NCI-H1105 (cell line): ENCODE data around the gene IPPK.

Source experiments
- DNase-seq: peaks from one replicate; lab custom pipeline; 2025; lab: John Stamatoyannopoulos, UW

Gene IPPK, protein sequence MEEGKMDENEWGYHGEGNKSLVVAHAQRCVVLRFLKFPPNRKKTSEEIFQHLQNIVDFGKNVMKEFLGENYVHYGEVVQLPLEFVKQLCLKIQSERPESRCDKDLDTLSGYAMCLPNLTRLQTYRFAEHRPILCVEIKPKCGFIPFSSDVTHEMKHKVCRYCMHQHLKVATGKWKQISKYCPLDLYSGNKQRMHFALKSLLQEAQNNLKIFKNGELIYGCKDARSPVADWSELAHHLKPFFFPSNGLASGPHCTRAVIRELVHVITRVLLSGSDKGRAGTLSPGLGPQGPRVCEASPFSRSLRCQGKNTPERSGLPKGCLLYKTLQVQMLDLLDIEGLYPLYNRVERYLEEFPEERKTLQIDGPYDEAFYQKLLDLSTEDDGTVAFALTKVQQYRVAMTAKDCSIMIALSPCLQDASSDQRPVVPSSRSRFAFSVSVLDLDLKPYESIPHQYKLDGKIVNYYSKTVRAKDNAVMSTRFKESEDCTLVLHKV

DNA sequence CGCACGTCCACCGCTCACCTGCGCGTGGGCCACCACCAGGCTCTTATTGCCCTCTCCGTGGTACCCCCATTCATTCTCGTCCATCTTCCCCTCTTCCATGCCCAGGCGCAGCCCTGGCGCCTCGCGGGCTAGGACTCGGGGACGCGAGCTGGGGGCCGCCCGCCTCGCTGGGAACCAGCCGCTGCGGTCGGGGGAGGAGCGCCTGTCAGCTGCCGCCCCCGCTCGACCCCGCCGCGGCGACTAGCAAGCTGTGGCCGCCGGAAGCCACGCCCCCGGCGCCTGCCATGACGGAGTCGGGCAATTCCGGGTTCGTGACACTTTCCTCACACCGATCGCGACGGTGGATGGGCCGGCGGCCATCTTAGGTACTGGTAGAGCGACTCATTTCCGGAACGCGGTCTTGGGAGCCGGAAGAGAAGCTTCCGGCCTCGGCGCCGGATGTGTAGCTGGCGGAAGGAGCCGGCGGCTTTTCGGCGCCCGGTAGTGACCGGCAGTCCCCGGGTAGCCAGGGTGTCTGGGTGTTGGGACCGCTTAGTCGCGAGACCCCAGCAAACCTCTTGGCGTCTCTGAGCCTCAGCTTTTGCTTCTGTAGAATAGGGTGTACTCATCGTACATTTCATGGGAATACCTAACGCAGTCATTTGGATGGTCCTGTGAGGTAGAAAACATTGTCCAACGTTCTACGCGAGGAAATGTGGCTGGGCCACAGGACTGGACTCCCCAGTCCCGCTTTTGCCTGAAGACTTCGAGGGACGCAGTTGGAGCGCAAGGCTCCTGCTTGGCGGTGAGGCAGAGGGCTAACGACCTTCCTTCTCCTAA lies at the start of gene IPPK:
Gene IPPK, minus strand, starts transcription at position 242 of the 819 bp plus-strand sequence. Its CDS starts 143 bp downstream, at position 99.
- peak; percentile 98 for DNase-seq

DNA sequence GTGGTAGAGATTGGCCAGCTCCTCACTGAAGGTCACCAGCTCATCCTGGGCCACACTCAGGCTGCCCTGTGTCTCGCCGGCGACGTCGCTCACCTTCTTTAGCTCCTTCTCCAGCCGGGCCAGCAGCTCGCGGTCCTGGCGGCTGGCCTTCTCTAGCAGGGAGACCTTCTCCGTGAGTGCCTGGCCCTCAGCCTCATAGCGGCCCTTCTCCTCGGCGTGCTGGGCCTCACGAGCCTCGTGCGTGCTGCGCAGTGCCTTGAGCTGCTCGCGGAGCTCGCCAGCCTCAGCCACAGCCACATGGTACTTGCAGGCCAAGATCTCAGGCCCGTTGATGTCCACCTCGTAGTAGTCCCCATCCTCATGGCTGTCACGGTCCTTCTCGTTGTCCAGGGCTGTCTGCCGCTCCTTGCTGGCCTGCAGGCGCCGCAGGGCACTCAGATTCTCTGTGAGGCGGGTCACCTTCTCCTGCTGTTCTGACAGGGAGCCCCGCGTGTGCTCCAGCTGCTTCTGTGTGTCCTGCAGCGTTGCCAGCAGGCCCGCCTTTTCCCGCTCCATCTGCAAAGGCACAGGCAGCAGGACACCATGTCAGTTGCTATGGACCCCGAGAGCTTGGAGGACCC lies 49.2 kb upstream of the IPPK start:
- no peak for DNase-seq

DNA sequence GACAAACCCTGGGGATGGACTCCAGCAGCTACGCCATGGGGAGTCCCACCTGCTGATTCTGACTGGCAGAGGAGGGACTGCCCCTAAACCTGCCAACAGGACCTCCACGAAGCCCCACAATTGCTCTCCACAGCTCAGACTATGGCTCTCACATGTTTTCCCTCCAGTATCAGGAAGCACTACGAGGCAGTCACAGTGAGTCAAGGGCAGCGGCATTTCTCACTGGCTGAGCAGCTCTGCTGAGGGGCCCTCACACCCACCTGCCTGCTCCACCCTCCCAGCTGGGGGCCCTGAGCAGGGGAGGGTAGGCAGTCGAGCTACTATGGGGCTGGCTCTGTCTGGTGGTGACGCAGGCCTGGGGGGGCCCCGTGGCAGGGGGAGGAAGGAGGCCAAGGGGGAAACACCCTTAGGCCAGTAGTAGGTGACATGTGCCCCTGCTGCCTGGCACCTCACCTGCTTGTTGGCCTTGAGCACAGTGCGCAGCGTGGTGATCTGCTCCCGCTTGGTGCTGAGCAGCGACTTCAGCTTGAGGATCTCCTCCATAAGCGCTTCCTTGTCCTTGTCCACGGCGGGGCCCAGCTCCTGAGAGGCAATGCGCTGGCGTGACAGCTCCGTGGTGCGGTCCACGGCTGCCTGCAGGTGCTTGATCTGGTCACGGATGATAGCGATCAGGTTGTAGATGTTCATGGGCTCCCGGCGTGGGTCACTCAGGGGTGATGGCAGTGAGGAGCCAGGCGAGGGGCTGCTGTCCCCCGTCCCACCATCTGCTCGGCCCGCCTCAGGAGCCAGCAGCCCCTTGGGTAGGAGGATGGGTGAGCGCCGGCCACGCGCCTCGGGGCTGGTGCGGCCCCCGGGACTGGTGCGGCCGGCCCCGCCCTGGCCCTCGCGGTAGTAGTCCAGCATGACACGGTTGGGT lies 48.4 kb upstream of the IPPK start:
- DNase-seq: no peak

DNA sequence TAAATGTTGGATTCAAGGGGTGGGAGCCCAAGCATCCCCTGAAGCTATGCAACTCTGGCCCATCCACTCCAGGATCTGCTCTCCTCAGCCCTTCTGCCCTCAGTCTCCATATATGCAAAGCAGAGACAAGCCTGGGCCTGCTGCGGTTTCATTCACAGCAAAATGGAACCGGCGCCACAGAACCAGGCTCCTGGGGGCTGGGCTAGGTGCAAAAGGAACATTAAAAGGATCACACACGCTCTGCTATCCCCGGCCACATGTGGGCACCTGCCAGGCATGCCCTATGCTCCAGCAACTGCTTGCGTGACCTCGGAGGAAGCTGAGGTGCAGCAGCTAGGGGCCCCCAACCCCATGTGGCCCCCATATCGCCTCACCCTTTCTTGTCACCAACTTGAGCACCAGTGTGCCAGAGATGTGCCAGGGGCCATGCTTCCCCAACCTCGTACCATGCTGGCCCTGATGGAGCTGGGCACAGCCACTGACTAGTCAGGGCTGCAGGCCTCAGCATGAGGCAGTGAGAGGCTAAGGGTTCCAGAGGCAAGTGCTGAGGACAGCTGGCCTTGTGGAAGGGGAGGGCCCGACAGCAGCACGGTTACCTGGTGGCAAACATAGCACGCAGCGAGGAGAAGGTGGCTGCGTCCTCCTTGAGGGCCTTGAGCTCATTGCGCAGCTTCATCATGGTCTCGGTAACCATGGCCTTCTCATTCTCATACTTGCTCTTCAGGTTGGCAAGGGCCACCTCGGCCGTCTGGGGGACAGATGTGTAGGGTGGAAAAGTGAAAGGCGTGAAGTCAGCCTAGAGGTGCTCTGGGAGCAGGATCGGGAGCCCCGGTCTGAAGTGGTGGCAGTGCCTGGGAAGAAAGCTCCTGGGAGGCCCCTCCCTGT lies 47.5 kb upstream of the IPPK start:
- DNase-seq: no peak

DNA sequence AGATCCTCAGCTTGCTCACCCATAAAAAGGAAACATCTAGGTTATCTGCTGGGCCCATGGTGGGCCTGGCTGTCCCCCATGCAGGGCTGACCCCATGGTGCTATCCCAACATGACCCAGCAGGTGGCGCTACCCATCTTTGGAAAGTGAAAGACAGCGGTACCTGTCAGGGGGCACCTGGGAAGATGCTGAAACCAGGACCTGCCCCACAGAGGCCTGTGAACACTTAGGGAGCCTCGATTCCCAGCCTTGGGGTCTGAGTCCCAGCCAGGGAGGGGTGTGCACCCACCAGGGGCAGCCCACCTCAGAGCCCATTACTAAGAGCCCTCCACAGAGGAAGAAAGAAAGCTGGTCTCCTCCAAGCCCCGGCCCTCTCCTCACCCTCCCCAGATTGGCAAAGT lies 46.6 kb upstream of the IPPK start:
- peak; percentile 37 for DNase-seq

DNA sequence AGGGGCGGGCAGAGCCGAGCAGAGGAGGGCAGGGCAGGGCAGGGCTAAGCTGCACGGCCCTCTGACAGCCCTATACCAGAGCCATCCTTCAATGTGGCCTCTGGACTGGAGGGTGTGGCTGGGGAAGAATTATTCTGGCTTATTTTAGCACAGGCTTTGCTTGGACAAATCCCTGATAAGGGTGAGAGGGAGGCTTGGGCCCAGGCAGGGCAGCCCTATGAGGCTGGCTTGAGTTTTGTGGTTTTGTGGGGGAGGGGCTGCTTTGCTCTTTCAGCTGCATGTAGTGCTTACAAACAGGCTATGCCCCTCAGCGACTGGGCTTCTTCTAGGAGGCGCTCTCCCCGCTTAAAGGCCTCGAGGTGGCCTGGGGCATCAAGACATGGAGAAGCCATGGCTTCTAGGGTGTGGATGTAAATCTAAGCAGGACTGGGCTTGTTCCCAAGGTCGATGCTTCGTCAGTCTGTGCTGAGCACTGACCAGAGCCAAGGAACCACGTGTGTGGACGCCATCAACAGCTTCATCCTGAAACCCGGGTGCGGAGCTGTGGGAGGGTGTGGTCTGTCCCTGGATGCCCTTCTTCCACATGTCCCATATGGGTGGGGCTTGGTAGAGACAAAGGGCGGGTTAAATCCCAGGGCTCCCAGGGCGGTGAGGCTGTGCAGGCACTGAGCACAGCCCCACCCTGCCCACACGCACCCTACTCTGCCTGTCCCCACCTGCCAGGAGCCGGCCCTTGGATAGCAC lies 45.7 kb upstream of the IPPK start:
- DNase-seq: no peak

DNA sequence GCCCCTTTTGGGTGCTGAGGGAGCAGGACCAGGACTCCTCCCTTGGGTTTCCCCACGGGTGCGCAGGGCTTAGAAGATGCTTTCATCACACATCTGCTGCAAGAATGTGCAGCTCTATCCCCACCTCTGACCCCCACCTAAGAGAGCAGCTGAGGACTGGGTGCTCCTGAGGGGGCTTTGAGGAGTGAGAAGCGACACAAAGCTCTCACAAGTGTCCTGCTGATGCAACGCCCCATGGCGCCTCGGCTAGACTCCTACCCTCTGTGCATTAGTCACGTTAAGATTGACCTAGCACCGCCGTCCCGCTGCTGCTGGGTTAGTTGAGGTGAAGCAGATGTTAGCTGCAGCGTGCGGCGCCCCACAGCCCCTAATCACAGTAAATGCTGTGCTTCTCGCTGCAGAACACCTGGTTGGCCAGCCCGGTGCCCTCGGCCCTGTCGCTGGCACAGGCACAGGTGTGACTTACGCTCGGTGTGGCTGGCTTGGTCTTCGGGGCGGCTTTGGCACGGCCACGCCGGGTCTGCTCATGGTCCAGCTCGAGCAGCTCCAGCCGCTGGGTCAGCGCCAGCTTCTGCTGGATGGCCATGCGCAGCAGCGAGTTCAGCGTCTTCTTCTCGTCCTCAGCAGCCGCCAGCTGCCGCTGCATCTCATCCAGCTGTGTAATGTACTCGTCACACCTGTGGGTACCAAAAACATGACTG lies 45.0 kb upstream of the IPPK start:
- no peak for DNase-seq

DNA sequence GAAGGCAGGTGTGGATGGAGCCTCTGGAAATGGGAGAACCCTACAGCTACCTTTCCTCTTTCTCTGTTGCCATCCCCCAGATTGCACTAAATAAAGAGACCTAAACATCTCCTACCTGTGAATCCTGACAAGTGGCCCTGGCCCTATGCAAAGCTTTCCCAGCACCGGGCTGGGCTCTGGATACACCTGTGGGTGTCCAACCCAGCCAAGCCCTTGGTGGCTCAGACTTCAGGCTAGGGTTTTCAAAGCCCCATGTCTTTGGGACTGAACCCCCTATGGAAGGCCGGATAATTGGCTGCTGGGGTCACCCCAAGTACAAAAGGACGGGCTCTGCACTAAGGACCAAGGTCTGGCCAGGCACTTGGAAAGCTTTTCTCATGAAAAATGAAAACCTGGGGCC lies 44.1 kb upstream of the IPPK start:
- no peak for DNase-seq

DNA sequence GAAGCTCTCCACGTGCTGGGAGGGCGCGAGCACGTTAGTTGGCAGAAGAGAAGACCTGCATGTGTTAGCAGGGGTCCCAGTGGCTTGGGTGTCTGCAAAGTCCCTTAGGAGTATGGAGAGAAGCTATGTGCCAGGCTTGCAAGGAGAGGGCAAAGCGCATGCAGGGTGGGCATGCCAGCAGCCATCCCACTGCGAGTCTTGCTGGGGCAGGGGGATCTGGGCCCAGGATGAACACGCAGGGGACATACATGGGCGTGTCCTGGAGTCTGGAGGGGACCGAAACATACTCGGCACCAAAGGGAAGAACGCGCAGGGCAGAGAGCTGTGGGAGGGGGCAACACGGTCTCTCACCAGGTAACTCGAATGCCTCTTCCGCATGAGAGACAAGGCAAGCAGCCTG lies 43.6 kb upstream of the IPPK start:
- DNase-seq: no peak

DNA sequence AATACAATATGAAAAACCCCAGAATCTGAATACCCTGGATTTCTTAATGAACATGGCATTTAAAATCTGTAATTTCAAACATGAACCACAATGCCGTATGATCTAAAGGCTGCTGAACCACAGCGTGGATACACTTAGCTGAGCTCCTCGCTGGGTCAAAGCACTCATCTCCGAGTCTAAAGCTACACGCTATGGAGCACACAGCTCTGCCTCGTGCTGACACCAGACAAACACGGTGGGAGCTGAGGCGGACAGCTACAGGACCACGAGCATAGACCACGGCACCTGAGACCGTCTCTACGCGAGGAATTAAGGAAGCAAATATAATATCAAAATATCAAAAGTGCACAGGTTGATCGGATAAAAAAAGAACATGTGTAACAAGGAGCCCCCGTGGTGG lies 42.8 kb upstream of the IPPK start:
- no peak for DNase-seq

DNA sequence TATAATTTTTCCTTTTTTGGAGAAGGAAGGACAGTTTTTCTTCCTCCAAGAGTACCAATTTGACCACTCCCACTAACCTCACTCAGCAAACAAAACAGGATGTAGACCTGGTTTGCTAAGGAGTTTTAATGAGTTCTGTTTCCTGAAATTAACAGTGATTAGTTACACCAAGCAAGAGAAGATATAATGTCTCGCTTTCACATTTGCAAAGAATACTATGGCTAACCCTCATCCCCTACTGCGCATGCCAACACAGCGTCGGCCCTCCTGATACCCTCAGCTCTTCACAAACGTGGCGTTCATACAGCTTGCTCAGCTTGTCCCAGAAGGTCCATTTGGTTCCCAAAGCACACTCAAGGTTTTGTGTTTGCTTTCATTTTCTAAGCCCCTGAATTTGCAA lies 41.9 kb upstream of the IPPK start:
- no peak for DNase-seq

DNA sequence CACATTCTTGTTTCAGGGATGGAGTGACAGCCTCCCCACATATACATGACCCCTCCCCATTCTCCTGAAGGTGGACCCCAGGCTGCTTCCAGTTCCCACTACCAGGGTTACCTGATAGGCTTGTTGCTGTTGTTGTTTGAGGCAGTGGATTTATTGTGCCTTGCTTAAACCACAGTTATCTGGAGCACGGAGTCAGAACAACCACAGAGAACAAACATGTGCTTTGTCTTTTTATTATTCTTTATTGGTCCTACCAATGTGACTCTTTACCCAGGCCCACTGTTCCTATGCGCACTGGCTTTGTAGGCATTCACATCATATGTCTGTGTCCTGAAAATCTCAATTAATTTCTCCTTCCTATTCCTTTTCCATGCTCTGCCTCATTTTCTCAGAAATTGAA lies 41.2 kb upstream of the IPPK start:
- no peak for DNase-seq

DNA sequence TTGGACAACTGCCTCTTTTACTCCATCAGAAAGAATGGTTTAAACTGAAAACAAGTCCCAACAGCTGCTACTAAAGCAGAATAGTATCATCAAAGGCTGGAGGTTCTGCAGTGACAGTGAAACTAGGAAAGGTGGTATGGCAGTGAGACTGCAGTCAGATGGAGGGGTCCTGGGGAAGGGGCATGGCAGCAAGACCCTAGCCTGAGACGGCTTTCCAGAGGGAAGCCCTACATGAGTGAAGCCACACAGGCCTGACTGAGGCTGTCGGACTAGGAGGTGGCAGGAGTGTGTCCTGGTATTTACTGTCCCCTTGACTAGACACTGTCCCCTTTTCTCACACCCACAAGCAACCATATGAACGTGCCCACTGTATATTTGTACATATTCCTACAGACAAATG lies 40.4 kb upstream of the IPPK start:
- DNase-seq: no peak

DNA sequence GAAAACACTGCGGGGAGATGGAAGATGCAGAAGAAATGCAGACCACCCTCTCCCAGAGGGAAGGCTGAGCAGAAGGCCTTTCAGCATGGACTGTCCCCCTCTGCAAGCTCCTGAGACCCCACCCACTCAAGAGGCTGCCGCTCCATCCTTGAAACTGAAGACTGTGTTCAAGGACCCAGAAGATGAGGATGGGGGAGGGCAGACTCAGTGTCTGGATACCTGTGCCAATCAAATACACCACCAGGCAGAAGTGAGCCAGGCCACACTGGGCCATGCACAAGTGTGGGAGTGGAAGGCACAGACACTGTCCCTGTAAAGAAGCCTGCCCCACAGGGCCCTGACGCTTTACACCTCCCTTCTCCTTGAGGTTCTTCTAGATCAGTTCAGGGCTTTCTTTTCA lies 40.0 kb upstream of the IPPK start:
- DNase-seq: no peak

DNA sequence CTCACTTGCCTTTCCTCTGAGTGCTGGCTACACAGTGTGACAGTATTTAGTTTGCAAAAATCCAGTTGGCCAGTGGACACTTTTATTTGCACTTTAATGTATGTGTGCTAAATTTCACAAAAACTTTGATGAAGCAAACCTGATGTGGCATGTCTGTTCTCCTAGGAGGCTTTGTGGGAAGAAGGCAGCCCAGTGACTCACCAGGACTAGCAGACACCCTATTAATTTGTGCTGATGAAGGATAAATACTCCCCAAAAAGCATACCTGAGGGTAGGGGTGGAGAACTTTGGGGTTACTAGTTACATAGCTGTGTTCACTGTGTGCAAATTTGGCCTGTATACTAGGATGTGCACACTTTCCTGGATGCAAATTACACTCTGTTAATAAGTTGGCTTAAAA lies 39.3 kb upstream of the IPPK start:
- DNase-seq: no peak

DNA sequence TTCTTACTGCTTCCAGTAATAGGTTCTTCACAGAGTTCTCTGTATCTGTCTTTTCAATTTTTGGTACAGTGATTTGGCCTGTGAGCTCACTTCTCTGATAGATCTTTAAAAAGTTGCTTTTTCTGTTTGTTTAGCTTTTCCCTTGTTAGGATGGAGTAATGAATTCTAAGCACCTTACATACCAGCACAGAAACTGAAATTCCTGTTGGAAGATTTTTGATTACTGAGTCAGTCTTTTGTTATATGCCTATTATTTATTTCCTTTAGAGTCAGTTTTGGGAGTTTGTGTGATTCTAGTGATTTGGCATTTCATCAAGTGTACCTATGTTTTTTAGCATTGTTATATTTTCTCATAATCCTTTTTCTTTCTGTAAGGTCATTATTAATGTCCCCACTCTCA lies 37.6 kb upstream of the IPPK start:
- DNase-seq: no peak

DNA sequence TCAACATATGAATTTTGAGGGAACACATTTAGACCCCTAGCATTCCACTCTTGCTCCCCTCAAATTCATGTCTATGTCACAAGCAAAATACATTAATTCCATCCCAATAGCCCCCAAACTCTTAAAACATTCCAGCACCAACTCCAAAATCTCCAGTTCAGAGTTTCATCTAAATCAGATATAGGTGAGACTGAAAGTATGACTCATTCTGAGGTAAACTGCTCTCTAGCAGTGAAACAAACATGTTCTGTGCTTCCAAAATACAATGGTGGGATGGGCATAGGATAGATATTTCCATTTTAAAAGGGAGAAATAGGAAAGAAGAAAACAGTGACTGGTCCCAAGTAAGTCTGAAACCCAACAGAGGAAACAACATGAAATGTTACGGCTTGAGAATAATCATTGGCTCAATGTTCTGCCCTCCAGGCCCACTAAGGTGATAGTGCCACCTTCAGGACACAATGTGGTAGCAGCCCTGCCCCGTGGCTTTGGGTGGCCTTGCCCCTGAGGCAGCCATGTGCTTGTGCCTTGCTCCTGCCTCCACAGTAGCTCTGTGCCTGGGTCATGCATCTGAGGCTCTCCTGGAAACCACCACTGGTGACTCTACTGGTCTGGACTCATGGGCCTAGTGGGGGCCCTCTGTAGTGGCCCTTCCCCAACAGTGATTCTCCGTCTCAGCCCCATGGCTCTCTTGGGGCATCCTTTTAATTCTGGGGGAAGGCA lies 36.4 kb upstream of the IPPK start:
- no peak for DNase-seq

DNA sequence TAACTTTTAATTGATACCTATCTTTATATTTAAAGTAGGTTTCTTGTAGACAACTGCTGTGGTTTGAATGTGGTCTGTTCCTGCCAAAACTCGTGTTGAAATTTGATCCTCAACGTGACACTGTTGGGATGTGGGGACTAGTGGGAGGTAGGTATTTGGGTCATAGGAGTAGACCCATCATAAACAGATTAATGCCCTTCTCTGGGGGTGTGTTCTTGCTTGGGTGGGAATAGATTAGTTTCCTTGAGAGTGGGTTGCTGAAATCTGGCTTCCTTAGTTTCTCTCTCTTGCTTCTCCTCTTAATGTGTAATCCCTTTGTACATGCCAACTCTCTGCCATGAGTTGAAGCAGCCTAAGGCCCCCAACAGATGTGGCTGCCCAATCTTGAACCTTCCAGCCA lies 34.6 kb upstream of the IPPK start:
- DNase-seq: no peak

DNA sequence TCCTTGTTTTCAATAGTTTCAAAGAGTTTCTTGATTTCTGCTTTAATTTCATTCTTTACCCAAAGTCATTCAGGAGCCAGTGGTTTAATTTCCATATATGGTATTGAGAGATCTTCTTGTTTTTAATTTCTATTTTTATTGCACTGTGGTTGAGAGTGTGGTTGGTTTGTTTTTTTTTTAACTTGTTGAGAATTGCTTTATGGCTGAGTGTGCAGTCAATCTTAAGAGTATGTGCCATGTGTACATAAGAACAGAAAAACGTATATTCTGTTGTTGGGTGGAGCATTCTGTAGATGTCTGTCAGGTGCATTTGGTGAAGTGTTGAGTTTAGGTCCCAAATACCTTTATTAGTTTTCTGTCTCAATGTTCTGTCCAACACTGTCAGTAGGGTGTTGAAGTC lies 26.7 kb upstream of the IPPK start:
- DNase-seq: no peak
